ENCODE data around the gene PLEKHG2.

Gene PLEKHG2

DNA sequence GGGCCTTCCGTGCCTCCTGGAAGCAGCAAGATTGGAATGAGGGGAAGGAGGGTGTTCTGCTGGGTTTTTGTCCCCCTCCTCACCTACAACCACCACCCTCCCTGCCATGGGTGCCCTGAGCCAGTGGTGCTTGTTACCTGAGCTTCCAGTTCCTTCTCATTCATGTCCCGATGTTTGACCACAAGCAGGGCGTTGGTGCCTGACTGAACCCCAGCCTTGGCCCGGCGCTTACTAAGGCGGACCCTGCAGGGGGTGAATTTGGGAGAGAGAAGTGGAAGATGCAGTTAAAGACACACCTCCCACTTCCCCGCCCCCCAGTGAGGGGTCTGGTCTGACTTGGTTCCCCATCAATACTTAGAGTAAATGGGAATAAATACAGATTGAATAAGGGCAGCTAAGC, 25.9 kb upstream of the PLEKHG2 start:
- DNase-seq = no peak

DNA sequence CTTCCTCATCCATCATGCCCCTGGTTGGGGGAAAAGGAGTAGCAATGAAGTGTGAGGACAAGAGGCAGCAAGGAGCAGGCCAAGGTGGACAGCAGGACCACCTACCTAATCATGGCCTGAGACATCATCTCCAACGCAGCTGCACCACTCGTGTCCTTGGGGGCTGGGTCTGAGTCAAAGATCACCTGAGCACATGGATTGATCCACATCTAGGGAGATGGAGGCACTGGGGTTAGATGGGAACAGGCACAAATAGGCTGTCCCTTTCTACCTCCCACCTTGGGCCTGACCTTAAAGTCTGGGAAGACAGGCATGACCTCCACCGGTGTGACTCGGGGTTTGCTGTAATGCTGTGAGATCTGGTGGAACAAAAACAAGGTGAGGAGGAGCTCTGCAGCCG, 23.8 kb upstream of the PLEKHG2 start:
- DNase-seq = no peak

DNA sequence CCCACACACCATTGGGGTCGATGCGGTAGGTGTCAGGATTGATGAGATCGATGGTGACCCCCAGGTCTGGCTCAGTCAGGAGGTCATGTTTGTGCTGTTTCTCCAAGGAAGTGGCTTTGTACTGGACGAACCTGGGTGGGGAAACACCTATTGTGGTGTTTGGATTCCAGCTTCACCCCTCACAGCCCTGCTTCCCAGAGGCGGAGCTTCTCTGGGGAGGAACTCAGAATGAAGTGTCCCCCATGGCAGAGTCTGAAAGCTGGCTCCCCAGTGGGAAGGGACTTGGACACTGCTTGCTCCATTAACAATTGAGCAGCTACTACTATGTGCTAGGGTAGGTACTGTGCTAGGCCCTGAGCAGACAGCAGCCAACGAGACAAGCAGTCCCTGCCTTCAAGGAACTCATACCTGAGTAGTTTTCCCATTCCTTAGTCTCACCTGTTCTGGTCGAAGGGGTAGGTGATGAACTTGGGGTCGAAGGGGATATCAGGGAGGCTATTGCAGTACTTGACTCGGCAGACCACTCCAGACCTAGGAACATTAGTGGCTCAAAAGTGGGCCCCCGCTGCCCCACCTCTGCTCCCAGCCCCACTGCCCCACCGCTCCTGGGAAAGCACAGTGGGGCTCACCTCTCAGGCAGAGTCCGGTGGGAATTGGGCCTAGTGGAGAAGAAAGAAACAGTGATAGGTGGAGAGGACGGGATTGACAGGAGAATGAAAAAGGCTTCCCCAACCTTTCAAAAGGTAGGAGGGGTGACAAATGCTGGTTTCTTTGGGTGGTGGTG, 22.6 kb upstream of the PLEKHG2 start:
- DNase-seq = no peak

DNA sequence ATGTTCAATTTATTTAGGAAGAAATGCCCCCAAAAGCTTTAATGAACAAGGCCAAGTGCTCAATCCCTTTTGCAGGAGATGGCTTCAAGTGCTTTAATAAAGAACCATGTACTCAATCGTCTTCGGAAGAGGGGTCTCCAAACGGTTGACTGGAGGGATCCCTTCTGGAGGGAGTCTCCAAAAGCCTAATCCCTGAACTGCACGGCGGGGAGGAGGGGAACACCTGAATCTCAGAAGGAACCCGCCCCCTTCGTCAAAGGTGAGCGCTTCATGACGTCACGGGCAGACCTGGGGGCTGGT, 22.1 kb upstream of the PLEKHG2 start:
- DNase-seq = no peak

DNA sequence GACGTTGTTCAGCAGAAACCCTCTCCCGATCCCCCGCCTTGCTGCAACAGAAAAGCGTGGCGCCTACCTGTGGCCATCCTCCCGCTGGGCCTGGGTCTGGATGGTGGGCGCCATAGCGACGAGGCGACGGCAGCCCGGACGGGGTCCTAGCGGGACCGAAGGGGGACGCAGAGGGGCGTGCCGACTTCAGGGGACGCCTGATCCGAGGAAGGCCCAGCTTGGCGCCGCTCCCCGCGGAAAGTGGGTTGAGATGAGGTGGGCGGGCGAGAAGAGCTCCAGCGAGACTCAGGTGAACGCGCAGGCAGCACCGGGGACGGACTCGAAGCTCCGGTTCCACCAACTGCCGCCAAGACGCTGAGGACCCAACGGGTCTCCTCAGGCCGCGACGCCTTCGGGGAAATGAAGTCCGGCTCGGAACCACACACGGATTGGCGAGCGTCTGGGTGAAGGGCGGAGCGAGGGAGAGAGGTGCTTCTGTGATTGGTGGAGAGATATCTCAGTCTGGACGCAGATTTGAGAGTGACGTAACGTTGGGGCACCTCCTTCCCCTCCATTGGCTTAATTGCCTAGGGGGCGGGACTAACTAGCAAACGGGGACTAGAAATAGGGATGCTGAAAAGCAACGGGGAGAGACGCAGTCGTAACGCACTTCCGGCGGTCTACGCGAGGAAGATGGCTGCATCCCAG, 21.6 kb upstream of the PLEKHG2 start, which contains the start of the genes MED29 and PAF1:
Gene MED29, plus strand, starts transcription at position 628 of the 687 bp plus-strand sequence. Its CDS starts 45 bp downstream, at position 673.
Gene PAF1, minus strand, starts transcription at position 356 of the 687 bp plus-strand sequence. Its CDS starts 242 bp downstream, at position 114.
- peak; percentile 100 for DNase-seq

DNA sequence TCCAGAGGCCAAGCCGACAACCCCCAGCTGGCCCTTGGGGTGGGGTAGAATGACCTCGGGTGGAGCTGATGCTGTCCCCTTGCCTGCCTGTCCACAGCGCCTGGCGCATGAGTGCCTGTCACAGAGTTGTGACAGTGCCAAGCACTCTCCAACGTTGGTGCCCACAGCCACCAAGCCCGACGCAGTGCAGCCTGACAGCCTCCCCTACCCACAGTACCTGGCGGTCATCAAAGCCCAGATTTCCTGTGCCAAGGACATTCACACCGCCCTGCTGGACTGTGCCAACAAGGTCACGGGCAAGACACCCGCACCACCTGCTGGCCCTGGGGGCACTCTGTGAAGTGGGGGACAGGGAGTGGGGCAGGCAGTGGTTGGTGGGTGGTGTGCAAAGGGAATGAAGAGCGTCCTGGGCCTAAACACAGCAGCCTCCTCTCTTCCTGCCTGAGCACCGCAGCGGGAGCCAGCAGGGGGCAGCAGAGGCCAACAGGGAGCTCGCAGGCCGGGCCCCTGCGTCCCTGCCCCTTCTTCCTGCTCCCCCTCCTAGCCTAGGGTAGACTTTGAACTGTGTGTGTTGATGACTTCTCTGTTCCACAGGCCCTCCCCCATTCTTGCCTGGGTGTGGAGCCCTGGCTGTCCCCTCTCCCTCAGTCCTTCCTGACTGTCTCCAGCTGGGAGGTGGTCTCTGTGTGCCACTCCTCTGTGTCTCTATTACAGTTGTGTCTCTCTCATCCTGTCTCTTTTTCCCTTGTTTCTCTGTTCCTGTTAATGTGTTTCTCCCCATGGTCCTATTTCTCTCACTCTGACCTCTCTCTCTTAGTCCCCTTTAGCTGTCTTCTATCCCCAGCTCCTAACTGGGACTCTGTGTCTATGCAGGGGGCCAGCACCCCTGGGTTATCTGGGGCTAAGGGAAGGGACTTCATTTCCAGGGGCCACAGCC, 14.8 kb upstream of the PLEKHG2 start:
- DNase-seq = peak; percentile 85

DNA sequence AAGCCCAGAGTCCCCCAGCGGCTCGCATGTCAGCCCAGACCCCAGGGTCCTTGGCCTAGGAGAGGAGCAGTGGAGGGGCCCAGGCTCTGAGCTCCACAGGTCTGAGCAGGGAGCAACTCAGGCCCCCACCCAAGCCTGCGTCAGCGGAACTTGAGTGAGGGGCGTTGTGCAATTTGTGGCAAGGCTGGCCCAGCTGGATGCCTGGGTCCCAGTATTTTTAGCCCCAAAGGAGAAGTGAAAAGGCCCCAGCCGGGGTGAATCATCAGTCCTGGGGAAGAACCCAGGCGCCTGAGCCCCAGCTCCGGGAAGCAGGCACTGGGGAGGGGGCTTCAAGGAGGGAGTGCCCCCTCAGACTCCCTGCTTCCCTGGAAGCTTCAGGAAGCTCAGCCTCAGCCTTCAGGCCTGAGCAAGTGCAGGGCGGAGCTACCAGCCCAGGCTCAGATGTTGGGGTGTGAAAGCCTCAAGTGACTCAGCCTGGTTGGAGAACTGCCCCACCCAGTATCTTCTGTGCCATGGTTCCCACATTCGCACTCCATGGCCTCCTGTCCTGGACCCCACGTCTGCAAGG, 14.1 kb upstream of the PLEKHG2 start:
- DNase-seq = peak; percentile 26

DNA sequence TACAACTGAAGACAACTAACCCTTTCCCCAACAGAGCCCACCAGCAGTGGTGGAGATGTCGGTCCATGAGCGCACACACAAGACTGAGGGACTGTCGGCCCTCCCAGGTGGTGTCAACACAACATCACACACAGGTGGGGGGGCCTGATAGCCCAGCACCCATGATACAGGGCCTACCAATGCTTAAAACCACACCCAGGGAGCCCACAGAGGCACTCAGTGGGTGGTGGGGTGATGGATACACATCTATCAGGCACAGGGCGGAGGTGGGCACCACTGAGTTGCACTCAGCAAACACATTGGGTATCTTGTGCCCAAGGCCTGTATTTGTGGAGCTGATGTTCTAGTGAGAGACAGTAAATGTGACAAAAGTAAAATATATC, 12.8 kb upstream of the PLEKHG2 start:
- no peak for DNase-seq

DNA sequence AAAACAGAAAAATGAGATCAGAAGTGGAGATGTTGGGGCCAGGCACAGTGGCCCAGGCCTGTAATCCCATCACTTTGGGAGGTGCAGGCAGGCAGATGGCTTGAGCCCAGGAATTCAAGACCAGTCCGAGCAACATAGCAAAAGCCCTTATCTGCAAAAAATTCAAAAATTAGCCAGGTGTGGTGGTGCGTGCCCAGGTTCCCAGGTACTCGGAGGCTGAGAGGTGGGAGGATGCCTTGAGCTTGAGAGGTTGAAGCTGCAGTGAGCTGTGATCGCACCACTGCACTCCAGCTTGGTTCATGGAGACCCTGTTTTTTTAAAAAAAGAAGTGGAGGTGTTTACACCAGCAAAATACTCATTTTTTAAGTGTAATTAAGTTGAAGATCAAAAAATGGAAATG, 12.4 kb upstream of the PLEKHG2 start:
- no peak for DNase-seq

DNA sequence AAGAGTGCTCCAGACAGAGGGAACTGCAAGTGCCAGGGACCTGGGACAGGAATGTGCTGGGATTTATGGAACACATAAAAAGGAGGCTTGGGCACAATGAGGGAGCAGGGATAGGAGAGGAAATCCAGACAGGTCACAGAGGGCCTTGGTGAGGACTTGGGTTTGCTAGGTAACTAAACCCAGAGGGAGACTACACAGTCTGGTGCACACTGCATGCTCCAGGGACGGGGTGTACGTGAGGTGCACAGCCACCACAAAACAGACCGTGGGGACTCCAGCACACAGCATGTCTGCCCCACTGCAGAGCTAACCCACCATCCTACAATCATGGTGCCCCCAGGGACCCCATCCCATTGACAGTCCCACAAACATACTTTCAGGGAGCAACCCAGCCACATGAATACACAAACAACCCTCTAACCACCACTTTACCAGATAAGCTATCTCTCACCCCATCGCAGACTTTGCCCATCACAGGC, 11.4 kb upstream of the PLEKHG2 start:
- no peak for DNase-seq

DNA sequence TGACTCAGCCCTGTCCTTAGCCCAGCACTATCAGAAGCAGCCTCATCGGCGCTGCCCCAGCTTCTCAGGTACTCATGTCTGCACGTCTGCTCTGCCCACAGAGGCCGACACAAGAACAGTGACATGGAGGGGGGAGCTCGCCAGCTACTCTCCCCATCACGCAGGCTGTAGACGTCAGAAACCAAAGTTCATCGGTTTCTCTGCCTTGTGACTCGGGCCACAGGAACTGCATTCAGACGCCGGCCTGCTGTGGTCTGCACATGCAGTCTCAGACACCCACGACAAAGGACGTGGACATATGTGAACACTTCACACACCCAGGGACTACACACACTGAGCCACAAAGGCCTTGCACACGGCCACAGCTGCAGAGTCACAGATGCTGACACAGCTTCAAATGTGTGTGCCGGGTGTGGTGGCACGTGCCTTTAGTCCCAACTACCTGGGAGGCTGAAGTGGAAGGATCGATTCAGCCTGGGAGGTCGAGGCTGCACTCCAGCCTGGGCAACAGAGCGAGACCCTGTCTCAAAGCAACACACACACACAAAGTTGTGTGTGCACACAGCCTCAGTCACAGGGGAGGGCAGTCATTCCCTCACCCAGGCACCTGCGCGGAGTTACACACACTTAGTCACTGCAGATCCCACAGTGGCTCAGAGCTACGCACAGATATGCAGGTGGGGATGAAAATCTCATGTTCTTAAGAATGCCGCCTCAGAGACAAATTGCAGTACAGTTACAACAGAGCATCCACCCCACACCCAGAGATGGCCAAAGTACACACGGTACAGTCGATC, 10.7 kb upstream of the PLEKHG2 start:
- no peak for DNase-seq

DNA sequence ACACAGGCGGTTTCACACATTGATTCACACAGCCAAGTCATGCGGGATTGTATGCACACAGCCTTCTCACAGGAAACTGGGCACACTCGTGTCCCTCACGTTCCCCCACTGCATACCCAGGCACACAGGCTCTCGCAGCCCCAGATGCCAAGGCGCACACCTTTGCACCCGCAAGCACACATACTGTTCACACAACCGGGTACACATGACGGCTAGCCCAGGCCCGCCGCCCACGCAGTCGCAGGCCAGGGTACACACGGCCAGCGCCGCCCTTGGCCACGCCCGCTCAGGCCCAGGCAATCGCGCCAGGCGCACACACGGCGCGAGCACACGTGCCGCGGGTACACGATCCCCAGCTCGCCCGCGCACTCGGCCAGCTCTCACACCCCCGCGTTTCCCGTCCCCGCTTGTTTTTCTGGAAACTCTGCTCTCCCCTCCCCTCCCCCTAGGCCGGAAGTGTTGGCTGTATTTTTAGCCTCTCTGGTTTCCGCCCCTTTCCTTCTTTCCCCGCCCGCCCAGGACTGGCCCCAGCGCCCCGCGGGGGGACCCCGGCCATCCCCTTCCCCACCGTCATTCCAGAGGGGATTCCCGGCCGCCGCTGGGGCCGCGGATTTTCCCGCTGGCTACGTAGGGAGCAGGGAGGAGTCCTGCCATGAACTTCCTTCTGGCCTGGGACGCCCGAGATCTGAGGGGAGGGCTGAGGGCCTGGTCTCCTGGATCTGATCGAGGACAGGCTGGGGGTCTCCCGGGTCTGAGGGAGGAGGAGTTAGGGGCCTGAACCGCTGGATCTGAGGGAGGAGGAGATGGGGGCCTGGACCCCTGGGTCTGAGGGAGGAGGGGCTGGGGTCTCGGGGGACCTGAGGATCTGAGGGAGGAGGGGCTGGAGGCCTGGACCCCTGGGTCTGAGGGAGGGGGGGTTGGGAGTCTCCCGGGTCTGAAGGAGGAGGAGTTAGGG, 9.8 kb upstream of the PLEKHG2 start:
- DNase-seq = peak; percentile 48

DNA sequence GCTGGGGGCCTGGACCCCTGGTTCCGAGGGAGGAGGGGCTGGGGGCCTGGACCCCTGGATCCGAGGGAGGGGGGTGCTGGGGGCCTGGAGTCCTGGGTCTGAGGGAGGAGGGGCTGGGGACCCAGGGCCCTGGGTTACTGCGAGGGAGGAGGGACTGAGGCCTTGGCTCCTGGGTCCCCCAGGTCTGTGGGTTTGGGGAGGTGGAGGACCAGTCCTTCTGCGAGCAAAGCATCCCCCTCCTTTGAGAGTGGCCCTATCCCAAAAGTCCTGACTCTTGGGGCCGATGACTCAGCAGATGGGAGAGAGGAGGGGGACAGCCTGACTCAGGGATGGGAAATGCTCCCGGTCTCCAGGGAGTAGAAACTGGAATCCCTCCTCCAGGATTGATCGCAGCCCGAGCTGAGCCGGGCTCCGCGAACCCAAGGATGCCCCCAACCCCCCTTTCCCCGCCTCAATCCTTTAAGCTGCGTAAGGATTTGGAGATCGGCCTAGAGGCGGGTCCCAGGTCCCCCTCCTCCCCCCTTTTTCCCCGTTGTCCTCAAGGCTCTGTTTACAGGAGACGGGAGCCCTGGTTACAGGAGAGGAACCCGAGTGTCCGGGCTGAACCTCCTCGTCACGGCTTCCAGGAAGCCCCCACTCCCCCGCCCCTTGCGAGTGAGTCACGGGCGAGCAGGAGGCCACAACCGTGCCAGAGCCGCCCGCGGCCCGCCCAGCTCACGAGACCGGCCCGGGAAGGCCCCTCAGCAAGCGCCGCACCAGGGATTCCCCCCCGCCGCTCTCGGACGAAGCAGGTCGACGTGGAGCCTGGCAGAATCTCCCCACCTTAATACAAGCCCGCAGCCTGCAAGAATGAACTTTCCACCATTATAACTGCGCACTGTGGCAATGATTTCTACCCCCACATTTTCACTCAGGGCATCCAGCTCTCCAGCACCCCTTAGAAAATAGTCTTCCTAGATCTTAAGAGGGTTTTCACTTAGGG, 8.8 kb upstream of the PLEKHG2 start:
- peak; percentile 72 for DNase-seq

DNA sequence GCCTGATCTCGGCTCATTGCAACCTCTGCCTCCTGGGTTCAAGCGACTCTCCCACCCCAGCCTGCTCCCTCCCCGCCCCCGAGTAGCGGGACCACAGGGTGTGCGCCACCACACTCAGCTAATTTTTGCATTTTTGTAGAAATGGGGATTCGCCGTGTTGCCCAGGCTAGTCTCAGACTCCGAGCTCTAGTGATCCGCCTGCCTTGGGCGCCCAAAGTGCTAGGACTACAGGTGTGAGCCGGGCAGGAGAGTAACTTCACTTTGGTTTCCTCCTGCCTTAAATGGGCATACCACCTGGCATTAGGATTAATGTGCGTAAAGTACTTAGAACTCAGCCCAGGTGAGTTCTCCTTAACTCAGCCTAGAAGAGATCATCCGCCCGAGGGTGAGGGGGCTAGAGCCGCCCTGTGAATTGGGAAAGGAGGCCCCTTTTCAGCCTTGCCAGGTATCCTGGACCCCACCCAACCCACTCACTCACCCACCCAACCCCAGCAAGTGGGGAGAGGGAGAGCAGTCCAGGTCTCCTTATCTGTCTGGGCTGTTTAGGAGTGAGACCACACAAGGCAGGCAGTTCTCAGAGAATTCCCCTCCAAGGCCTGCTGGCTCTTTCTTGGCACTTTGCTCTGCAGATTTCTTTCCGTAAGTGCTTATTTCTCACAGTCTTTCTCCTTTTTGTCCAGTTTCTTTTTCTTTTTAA, 7.1 kb upstream of the PLEKHG2 start:
- no peak for DNase-seq

DNA sequence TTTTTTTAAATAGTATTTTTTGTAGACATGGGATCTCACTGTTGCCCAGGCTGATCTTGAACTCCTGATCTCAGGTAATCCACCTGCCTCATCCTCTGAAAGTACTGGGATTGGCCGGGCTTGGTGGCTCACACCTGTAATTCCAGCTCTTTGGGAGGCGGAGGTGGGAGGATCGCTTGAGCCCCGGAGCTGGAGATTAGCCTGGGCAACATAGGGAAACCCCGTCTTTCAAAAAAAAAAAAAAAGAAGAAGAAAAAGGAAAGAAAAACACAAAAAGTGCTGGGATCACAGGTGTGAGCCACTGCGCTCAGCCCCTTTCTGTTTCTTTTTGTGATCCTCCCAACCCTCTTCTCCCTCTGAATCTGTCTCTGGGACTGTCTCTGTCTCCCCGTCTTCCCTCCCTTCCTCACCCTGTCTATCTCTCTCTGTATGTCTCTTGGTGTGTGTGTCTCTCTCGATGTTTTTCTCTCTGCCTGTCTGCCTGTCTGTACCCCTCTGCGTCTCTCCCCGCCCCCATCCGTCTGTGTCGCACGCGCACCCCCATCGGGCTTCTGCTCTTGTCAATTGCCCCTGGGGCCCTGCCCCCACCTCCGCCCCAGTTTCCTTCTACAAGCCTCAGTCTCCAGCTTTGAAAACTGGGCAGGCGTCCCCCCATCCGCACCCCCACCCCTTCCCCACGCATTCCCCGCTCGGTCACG, 6.4 kb upstream of the PLEKHG2 start:
- DNase-seq = peak; percentile 73

DNA sequence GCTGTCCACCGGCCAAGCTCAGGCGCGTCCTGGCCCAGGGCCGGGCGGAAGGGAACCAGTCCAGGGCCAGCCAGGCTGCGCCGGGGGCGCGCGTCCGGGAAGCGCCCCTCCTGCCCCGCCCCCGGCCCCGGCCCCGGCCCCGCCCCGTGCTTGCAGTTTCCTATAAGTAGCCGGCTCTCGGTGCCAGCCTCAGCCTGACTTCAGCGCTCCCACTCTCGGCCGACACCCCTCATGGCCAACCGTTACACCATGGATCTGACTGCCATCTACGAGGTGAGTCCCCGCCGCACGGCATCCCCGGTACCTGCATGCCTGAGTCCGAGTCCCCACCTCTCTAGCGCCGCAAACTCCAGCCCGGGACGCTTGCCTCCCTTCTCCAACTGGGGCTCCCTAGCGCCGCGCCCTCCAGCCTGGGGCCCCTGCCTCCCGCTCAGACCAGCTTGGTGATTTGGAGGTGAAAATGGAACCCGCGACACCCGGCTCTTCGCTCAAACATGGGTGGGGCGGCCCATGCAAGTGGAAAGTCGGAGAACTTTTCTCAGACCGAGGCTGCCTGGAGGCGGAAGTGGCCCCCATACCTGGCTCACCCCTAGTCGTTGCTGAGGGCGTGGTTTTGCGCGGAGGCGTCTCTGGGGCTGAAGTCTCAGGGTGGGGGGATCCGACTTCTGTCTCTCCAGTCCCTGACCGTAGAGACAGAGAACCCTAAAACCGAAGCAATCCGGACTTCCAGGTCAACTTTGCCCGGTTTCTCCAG, 5.6 kb upstream of the PLEKHG2 start, which contains the start of gene ZFP36:
Gene ZFP36, plus strand, starts transcription at position 192 of the 754 bp plus-strand sequence. Its CDS starts 58 bp downstream, at position 250.
- DNase-seq = peak; percentile 73

DNA sequence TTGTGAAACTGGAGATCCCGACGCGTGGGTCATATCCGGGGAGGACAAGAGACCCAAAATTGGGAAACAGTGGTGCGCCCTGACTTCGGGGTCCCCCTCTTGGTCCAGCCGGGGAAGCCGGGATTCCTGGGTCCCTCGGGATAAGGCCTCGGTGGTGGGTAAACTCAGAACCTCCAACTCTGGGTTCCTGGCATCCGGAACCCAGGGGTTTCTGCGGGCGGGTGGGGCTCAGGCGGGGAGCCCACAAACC, 5.1 kb upstream of the PLEKHG2 start:
- no peak for DNase-seq

Measured in midbrain (tissue), 1 donor.